ENCODE measurements around the gene TNRC18.
"Not testable (repeated sequence)": the region's sequence is repeated elsewhere in the genome, so short reads cannot be mapped to it uniquely, and the experiment has no call there.

Gene TNRC18

DNA sequence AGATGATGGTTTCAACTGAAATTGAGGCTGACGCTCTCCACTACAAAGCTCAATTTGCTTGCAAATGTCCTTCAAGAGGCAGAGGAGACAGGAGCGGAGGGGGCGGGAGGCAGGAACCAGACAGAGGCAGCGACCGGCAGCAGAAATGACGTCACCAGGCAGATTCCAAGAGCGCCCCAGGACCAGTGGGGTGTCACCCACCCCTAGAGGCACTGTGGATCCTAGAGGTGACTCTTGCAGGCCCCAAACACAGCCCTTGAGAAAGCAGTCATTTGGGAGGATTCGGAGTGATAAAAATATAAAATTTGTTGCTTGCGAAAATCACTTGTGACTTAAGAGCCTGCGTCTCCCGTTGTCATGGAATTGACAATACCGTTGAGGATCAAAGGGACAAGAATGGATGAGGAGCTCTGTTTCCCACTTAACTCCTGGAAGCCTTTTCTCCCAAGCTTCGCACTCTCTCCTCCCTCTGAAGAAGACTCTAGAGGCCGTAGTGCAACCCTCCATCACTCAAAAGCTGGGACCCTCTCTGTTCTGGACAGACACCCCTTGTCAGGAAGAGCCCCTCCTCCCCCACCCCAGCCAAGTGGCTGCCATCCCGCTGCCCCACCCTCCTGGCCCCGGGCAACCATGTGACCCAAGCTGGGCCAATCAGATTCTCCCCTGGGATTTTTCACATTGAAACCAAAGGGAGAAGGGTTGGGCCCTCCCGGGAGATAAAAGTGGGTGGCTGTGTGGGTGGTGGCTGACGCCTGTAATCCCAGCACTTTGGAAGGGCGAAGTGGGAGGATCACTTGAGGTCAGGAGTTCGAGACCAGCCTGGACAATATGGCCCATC is 157.2 kb downstream of the TNRC18 start:
- no peak for TF ChIP-seq CTCF (IDR thresholded peaks at IDR 0.05; ENCODE audit: extremely low read depth, insufficient read depth, missing control alignments)
- in situ Hi-C loops (cut with MboI; ENCODE audit: low pct_unique_long_range_greater_than_20kb, low sequenced_read_pairs, unreplicated experiment): no loop called here
- DNase-seq (ENCODE audit: low spot score): no peak

DNA sequence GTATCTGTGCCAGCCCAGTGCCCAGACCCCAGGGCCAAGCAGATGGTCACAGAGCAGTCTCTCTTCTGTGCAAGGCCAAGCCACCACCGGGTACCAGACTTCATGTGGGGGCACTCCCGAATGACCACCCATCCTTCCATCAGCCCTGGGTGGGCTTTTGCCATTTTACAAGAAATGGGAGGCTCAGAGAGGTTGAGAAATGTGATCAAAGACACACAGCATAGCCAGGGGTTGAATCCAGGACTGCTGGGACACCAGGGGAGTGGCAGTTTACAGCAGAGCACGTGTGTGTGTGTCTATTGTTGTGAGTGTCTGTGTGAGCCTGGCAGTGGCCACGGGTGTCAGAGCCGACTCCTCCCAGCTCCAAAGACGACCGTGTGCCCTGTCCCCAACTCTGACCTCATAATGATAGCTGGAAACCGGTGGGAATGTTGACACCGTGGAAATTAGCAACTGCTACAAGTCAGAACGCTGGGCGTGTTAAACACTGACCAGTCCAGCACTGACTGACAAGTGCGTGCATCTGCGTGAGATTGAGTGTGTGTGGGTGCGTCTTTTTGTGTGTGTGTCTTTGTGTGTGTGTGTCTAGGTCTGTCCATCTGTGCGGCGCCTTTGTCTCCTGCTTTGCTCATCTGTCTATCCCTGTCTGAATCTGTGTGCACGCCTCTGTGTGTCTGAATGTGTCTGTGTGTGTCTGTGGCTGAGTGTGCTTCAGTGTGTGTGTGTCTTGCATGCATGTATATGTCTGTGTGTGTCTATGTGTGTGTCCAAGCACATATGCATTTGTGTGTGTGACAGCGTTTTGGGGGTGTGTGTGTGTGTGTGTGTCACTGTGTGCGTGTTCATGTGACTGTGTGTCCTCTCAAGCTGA is 158.1 kb downstream of the TNRC18 start:
- TF ChIP-seq CTCF (IDR thresholded peaks at IDR 0.05; ENCODE audit: extremely low read depth, insufficient read depth, missing control alignments): no peak
- DNase-seq (ENCODE audit: low spot score): no peak
- in situ Hi-C loops (cut with MboI; ENCODE audit: low pct_unique_long_range_greater_than_20kb, low sequenced_read_pairs, unreplicated experiment): no loop called here

DNA sequence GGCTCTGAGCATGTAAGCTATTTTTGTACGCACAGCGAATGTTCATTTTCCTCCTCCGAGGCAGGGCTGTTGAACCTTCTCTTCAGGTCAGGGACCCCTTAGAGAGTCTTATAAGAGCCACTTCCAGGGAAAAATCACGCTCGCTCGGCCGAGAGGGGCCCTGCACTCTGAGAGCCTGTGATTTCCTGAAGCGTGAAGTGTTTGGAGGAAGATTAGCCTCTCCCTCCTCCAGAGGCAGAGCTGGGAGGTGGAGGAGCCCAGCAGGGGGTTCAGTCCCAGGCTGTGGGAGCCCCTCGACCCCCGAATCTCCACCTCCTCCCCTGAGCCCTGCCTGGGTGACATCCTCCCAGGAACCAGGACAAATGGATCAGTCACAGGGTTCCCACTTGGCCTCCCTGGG is 160.6 kb downstream of the TNRC18 start:
- DNase-seq (ENCODE audit: low spot score); in situ Hi-C loops (cut with MboI; ENCODE audit: low pct_unique_long_range_greater_than_20kb, low sequenced_read_pairs, unreplicated experiment): not testable (repeated sequence)

- in situ Hi-C loops (cut with MboI; ENCODE audit: low pct_unique_long_range_greater_than_20kb, low sequenced_read_pairs, unreplicated experiment); DNase-seq (ENCODE audit: low spot score): not testable (repeated sequence)
These were observed 163.0 kb downstream of the TNRC18 start for GRCh38 chr7:5260530-5261068.

Data from GM13977 (cell line).